NOMO-1 treated with DMSO at 0.1 percent for 48 hours (cell line): Measurements from ENCODE around the gene KRT20.
A peak's percentile ranks its signal among the peaks of the same experiment; 100 is the strongest.
"Not testable (repeated sequence)": the region's sequence is repeated elsewhere in the genome, so short reads cannot be mapped to it uniquely, and the experiment has no call there.

Experiments used
- DNase-seq: peaks from one replicate; lab custom pipeline; 2025; ENCODE audit not compliant: unreplicated experiment; lab: John Stamatoyannopoulos, UW

The KRT20 gene

DNA sequence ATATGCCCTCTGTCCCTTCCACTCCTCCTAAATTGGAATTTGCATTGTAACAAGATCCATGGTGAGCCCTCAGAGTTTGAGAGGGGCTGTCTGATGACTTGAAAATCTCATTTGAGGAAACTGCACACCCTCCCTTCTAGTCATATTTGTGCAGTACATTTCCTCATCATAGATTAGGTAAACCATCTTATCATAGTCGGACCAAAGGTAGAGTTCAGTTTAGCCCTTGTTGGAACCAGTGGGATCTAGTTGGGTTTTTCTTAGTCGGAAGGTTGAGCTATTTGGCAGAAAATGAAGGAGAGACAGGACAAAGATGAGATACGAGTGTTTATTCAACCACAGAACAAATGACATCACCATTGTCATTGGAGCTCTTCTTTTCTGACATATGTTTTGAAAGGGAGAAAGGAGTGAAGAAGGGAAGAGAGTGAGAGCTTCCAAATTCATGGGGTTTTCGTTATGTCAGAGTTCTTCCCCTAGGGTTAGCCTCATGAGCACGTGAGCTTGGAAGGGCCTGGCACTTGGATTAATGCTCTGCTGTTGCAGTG lies 15.8 kb upstream of the KRT20 start:
- DNase-seq: no peak

DNA sequence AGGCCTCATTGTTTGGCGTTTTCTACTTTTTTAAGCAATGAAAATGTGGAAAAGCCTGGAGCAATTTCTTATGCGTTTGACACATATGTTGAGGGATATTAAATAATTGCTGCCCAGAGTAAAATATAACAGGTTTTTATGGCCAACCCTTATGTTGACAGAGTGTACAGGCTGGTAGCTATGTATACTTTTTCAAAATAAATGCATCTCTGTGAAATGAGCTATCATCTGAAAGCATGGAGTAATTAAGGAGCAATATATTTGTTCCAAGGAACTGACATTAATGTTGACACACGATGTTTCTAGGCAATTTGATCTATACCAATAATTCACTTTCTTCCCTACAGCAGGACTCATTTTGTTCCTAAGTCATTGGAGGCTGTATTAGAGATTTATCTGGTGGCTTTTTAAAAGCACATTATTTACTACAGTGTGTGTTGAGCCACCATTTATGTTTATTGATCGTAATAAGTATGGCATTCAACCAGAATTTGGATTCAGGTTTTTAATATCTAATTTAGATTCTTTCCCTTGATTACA lies 11.9 kb upstream of the KRT20 start:
- no peak for DNase-seq

DNA sequence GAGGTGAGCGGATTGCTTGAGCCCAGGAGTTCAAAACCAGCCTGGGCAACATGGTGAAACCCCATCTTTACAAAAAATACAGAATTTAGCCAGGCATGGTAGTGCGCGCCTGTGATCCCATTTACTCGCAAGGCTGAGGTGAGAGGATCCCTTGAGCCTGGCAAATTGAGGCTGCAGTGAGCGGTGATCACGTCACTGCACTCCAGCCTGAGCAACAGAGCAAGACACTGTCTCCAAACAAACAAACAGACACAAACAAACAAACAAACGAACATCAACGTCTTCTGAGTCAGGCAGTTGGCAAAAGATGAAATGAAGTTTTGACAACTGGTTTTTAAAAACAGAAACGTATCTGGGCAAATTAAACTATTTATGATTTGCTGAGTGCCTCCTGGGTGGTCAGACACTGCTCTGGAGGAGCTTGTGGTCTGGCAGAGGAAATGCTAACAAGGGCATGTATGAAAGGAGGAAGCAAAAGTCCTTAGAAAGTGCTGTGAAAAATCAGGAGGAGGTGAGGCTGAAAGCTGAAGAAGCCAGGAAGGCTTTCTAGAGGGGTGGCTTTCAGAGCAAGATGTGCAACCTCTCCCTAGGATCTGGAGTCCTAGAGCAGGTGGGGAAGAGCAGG lies 10.2 kb upstream of the KRT20 start:
- DNase-seq: peak; percentile 60

DNA sequence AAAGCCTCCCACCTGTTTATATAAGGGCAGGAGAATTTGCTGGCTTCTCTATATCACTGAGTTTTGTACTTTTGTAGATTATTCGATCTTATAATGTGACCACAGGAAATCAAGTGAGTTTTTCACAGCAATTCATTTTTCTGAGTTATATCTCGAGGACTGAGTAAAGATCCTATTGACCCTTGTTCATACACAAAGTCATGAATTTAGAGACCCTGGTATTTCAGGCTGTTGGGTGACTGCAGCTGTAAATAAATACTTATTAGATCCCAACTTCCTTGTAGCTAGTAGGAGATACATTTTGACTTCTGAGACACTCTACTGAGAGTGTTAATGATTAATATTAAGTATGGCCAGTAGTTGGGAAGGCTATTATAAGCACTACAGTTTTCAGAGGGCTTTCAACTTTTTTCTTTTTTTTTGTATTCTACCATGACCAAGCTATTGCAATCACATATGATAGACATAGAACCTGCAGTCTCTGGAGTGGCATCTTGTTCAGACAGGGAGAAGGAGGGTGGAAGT lies 3.2 kb upstream of the KRT20 start:
- no peak for DNase-seq

DNA sequence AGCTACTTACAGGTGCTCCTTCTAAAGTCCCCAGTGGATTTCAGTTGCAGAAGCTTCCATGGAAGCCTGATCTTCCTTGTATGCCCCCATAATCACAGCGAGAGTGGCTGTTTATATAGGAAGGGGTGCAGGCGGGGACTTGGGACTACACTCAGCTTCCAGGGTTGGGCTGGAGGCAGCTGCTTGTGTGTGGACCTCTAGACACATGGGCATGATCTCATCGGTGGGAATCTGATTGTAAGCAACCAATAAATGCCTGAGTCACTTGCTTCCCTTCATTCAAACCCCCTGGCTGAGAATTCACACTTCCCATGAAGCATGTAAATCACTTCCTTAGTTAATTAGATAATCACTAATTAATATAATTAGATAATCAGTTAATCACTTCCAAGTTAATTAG lies 1.0 kb upstream of the KRT20 start:
- DNase-seq: no peak

DNA sequence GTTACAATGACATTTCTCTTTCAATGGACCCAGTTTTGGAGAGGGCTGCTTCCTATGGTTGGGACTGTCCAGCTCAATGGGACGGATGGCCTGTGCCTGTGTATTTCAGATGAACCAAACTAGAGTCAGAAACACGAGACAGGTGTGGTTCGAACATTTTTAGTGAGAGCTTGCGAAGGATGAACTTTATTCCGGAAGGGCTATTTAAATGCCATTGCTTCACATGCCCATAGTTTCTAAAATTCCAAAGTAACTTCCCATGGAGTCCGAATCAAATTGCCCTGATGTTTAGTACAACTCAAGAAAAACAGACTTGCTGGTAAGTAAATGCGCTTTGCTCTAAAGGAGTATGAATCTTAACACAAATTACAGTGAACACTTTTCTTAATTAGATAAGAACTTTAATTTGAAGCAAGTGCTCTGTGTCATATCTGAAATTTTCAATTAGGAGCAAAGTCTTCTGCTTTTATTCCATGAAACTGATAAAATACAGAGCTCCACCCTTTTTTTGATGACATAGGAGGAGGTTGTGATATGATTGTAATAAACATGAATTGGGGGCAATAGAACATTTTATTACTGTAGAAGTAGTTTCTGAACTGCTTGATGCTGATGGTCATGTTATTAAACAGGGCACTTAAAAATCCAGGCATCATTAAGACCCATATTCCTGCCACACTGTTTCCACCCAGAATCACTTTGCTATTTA lies 1.3 kb downstream of the KRT20 start:
- no peak for DNase-seq

DNA sequence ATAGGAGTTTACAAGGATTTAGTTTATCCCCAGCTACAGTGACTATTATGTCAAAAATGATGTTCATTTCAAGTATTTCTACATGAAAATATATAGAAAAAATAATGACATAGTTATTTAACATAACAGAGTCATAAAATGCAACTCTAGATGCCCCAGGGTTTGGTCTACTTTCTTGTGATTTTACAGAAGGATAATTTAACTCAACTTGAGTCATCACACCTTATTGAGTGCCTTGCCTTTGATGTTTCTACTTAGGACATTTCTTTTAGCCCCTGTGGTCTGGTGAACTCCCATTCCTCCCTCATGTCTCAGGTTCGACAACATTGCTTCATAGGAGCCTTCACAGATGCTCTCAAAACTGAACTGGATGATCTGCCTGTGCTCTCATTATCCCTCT lies 2.0 kb downstream of the KRT20 start:
- no peak for DNase-seq

DNA sequence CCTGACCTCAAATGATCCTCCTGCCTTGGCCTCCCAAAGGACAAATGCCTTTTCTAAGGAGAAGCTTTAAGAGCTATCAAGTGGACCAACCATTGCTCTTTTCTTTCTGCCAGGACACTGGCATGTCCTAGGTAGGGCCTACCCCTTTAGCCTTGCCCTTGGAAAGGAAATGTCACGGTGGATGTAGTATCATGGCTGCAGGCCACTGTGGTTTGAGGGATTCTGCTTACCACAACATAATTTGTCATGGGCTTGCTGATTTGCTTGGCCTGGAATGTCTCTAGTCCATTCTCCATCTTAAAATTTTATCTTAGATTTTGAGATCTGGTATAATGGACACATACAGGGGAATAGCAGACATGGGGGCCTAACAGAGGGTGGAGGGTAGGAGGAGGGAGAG lies 6.0 kb downstream of the KRT20 start:
- no peak for DNase-seq

DNA sequence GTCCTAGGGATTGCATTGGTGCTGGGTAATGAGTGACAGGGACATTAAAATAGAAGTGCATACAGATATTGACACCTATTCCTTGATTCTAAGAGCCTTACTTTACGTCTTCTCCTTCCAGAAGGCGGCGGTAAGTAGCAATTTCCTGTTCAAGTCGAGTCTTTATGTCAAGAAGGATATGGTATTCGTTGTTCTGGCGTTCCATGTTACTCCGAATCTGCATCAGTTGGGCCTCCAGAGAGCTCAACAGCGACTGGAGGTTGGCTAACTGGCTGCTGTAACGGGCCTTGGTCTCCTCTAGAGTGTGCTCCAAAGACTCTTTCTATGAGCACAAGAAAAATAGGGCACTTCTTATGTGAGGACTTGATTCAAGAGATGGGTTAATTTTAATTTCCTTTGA lies 7.0 kb downstream of the KRT20 start:
- DNase-seq: no peak

DNA sequence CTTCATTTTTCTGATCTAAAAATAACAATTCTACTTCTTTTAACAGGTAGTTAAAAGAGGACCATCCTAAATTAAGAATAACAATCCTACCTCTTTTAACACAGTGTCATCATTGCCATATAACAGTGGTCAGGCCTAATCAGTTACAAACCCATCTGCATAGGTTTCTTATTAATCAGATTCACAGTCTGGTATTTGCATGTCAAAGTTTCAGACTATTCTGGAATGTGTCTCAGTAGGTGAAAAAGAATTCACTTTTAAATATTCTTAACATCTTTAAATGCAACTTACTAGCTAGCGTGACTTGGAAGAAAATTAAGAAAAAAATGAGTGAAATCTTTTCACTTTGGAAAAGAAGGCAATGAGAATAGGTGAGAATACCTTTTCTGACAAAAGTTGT lies 11.2 kb downstream of the KRT20 start:
- DNase-seq: no peak

DNA sequence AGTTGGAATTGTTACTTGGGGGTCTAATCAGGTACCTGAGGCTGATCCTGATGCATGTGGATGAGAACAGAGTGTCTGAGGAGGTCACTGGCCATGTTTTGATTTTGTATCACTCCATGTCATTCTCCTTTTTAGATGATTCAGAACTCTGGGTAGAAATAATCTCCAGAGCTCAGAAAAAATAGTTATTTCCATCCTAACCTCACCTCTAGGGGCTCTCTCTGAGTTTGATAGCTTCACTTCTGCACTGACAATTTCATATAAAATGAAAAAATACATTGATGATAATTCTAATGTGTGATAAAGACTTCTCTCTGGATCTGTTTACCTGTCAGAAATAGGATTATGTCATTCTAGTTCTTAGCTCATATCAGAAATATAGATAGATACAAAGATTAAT lies 11.8 kb downstream of the KRT20 start:
- no peak for DNase-seq

DNA sequence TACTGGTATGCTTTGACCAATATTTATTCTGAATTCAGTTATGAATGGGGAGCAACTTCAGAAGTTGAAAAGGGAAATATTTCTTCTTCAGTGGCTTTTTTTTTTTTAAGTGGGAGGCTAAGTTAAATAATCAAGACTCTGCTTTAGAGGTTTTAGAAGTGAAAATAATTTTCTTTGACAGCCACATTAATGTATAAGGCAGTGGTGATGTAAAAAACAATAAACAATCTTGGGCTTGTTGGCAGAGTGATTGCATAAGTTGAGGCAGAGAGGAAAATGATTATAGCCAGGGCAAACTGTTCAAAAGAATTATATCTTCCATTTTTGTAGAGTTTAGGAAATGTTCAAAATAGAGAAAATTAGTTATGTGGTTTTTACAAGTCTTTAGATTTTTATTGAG lies 12.6 kb downstream of the KRT20 start:
- DNase-seq: no peak

DNA sequence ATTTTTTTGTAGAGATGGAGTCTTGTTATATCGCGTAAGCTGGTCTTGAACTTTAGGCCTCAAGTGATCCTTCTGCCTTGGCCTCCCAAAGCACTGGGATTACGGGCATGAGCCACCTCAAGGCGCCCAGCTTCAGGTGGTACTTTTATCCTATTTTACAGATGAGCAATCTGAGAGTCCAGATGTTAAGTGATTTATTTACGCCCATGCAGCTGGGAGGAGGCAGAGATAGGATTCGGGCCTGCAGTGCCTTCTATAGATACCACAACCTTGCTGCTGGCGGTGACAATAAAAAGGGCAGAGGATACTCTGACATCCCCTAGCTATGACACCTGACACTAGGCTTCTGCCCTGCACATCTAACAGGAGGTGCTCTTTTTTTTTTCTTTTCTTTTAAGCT lies 13.7 kb downstream of the KRT20 start:
- DNase-seq: no peak

DNA sequence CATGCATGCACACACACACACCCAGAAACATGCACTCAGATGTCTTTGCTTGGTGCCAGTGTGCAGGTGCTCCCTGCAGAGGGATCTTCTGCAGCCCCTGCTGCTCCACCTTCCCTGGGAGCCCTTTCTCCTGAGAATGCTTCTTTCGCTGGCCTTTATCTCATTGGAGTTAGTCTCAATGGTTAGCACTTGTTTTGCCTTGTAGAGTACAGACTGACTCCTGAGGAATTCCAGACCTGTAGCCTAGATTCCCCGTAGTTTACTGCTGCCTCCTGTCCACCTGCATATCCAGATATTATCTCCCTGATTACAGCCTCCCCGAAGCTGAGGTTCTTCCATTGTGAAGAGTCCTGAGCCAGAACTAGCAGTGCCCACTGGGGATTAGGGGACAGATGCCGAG lies 14.9 kb downstream of the KRT20 start:
- DNase-seq: no peak

DNA sequence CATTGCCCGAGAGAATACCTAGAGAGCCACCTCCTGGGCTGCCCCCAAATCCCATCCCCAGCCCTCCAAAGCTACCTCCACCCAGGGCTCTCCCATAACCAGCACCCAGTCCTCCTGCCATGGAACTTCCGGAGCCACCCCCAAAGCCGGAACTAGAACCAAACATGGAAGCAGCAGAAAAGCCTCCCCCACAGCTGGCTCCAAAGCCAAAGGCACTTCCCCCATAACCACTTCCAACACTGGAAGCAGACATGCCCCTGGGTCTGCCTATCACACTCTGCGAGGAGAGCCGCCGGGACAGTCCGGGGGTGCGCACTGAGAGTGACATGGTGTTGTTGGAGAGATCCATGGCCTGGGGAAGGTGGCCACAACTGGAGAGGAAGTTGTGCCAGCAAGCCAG lies 18.2 kb downstream of the KRT20 start, which contains the start of gene KRT12:
Gene KRT12 (minus strand): TSS at position 386 of the 400 bp plus-strand sequence. CDS start 37 bp downstream, at position 349.
- no peak for DNase-seq

DNA sequence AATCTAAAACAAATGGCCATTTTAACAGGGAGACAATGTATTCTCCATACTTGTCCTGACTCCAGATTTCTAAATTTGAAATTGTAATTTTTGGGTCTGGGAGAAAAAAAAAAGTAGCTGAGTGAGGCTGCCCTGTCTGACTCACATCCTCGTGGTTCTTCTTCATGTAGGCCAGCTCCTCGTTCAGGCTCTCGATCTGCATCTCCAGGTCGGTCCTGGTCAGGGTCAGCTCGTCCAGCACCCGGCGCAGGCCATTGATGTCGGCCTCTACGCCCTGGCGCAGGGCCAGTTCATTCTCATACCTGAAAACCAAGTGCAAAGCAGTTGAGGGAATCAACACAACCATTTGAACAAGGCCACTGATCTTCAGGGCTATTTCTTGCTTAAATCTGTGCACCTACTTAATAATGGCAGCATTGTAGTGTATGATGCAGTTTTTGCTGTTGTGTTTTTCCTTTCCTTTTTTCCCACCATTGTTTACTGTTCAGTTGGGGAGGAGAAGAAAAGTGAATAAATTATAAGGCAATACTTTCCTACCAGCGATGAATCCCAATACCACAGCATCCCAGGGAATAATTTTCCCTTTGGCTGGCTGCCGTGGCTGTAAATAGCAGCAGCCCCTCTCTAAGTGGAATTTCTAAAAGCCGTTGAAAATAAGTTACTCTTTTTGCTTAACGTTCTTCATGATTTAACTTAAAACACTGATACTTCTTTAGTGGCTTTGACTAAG lies 20.2 kb downstream of the KRT20 start:
- no peak for DNase-seq

DNA sequence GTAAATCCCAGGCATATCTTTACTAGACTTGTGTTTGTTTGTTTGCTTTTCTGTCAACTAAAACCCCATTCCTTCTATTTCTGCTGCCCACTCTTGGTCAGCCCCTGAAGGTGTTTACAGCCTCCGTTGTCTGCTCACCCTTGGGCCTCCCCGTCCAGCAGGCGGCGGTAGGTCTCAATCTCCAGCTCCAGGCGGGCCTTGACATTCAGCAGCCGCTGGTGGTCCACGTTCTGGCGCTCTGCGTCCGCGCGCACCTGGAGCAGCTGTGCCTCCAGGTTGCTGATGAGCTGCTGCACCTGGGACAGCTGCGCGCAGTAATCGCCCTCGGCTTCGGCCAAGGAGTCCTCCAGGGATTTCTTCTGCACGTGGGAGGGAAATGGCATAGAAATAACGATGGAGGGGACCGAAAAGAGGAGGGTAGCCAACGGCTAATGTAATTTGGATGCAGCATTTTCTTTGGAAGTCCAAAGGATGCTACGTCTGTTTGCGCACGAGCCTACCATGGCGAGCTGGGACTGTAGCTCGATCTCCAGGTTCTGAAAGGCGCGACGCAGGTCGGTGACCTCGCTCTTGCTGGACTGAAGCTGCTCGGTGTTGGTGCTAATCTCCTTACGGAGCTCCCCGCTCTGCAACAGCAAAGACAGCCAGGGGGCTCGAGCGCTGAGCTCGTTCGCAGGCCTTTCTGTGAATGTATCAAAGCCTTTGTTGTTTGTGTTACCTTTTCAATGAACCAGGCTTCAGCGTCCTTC lies 21.9 kb downstream of the KRT20 start:
- DNase-seq: no peak

DNA sequence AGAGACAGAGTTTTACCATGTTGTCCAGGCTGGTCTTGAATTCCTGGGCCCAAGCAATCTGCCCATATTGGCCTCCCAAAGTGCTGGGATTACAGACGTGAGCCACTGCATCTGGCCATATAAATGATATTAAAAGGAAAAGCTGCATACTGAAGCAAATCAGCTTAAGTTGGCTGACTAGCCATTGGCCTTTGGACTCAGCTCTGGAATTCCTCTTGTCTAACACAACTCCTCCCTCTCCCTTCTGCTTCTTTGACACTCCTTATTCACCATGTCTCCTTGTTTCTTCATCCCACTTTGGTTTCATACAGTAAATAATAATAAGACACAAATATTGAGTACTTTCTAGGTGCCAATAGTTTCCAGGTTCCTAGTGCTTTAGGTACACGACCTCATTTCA lies 25.5 kb downstream of the KRT20 start:
- DNase-seq: no peak

DNA sequence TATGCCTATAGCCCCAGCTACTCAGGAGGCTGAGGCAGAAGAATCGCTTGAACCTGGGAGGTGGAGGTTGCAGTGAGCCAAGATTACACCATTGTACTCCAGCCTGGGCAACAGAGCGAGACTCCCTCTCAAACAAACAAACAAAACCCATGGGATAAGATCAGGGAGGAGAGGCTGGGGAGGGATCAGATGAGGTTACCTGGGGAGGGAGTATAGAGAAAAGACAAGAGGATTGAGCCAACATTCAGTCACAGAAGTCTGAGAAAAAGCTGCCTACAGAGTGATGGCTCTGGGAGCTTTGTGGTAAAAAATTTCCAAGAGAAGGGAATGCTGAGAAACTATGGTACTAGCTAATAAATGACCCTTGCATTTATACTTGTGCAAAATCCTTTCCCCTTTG lies 26.4 kb downstream of the KRT20 start:
- DNase-seq: not testable (repeated sequence)

DNA sequence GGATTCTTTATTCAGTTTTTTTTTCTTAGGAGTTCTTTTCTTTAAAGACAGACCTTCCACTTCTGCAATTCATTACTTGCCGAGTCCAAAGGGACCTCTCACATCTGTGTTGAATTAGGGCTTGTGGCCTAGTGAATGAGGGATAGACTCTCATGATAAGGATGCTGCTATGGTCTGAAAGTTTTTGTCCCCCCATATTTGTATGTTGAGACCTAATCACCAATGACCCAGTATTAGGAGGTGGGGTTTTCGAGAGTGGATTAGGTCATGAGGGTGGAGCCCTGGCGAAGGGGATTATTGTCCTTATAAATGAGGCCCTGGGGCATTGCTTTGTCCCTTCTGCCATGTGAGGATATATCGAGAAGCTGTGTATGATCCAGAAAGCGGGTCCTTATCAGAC lies 27.5 kb downstream of the KRT20 start:
- DNase-seq: no peak
